GM19328 (cell line): ENCODE measurements around the gene MACROD2.
"Not testable (repeated sequence)": the region's sequence is repeated elsewhere in the genome, so short reads cannot be mapped to it uniquely, and the experiment has no call there.

ENCODE experiments used
- ATAC-seq: cut with Tn5 transposase; IDR thresholded peaks from one replicate; pipeline ENCODE4 v1.9.1; 2021; ENCODE audit warnings: mild to moderate bottlenecking, moderate library complexity; ENCODE audit not compliant: unreplicated experiment

MACROD2 gene

DNA sequence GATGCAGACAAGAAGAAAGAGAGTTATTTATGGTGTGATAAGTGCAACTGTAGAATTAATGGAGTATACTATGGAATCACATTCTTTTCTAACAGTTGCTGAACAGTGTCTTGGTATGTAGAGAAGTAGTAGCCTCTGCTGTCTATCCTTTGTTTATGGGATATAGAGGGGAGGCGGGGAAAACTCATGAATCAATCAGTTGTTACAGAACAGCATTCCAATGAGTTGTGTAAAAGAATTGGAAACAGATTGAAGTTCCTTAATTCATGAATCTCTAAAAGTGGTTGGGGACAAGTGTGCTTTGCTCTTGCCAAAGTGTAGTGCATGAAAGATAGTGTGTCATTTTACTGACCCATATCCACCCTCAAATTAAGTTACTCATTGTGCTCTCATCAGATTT is 264.4 kb downstream of the MACROD2 start:
- ATAC-seq = no peak

DNA sequence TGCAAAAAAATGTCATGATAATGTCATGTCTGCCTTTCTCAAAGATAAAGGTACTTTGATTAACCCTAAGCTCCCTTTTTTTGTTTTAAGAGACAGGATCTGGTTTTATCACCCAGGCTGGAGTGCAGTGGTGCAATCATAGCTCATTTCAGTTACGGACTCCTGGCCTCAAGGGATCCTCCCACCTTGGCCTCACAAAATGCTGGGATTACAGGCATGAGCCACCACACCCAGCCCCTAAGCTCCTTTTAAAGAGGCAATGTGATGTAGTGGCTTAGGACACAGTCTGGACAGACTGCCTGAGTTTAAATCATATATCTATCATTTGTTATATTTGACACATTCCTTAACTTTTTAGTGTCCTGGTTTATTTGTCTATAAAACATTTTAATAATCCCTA is 265.1 kb downstream of the MACROD2 start:
- ATAC-seq = no peak

GRCh38 chr20:14264869-14265268 is 269.6 kb downstream of the MACROD2 start:
- ATAC-seq = no peak

DNA sequence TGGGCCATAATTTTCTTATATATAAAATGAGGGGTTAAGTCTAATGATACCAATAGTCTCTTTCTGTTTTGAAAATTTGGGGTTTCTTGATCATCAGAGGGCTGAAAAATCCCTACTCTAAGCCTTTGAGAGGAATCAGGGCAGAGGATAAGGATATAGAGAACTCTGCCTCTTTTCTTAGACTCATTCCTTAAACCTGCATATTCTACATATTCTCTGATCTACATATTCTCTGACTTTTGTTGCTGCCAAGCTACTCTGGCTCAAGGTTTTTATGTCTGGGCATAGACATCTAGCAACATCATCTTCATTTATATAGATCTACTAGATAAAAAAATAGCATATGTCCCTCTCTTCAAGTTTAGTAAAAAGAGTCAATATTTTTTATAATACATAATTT is 270.9 kb downstream of the MACROD2 start:
- ATAC-seq = no peak

DNA sequence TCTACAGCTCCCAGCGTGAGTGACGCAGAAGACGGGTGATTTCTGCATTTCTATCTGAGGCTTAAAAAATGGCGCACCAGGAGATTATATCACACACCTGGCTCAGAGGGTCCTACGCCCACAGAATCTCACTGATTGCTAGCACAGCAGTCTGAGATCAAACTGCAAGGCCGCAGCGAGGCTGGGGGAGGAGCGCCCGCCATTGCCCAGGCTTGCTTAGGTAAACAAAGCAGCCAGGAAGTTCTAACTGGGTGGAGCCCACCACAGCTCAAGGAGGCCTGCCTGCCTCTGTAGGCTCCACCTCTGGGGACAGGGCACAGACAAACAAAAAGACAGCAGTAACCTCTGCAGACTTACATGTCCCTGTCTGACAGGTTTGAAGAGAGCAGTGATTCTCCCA is 275.4 kb downstream of the MACROD2 start:
- ATAC-seq = not testable (repeated sequence)

- no peak for ATAC-seq
Measured at GRCh38 chr20:14282140-14282539, 286.8 kb downstream of the MACROD2 start.

DNA sequence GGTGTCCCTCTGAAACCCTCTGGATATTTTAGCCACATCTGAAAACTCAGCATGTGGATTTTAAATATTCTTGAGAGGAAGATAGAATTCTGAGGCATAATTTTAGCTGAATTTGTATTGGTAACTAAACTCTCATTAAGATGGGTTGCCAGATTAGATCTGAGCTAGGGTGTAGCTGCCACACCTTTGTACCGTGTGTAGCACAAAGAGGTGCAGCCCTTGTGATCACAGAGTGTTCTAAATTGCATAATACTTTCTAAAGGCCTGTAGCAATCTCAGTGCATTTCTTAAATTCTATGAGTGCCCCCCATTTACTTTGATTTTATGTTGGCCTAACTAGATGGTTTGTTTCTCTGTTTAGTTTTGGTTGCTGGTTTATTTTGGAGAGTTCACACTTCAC is 289.1 kb downstream of the MACROD2 start:
- ATAC-seq = no peak

- ATAC-seq = no peak
Measured at GRCh38 chr20:14288341-14289330, 293.3 kb downstream of the MACROD2 start.

DNA sequence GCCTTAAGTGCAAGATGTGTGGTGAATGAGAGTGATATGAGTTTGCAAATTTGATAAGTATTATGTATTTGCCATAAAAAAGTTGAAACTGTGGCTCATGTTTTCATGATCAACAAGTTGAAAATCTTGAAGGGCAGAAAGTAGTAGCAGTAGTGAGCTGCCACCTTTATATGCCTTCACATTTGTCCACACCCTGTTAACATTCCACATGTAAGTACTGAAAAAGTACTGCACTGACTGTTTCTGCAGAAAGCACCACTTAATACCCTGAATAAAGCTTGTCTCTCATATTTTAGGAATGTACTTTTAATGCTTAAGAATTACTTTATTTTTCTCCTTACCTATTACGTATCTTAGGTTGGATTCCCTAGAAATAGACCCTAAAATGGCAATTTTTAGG is 296.2 kb downstream of the MACROD2 start:
- ATAC-seq = no peak

- ATAC-seq = no peak
Measured at GRCh38 chr20:14295238-14295637, 299.9 kb downstream of the MACROD2 start.

GRCh38 chr20:14295770-14296309 is 300.5 kb downstream of the MACROD2 start:
- no peak for ATAC-seq

GRCh38 chr20:14299831-14300230 is 304.5 kb downstream of the MACROD2 start:
- ATAC-seq = no peak

DNA sequence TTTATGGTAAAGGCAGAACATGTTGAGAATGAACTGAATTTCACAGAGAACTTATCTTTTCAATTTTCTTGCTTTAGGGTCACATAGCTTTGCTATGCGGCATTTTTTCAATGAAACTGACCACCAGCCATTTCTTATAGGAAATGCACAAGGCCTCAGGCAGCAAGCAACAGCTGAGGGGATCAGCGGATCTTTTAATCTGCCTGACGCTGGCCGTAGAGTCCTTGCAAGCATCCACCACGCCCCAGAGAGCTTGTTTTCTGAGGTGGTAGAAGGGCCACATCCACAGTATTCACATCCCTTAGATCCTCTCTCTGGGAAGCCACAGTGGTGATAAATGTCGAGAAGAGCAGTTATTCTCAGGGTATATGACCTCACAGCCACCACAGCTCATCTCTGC is 307.8 kb downstream of the MACROD2 start:
- no peak for ATAC-seq

- no peak for ATAC-seq
Measured at GRCh38 chr20:14303651-14304050, 308.3 kb downstream of the MACROD2 start.

- no peak for ATAC-seq
Measured at GRCh38 chr20:14304472-14304871, 309.2 kb downstream of the MACROD2 start.

- no peak for ATAC-seq
Measured at GRCh38 chr20:14307956-14308355, 312.6 kb downstream of the MACROD2 start.

DNA sequence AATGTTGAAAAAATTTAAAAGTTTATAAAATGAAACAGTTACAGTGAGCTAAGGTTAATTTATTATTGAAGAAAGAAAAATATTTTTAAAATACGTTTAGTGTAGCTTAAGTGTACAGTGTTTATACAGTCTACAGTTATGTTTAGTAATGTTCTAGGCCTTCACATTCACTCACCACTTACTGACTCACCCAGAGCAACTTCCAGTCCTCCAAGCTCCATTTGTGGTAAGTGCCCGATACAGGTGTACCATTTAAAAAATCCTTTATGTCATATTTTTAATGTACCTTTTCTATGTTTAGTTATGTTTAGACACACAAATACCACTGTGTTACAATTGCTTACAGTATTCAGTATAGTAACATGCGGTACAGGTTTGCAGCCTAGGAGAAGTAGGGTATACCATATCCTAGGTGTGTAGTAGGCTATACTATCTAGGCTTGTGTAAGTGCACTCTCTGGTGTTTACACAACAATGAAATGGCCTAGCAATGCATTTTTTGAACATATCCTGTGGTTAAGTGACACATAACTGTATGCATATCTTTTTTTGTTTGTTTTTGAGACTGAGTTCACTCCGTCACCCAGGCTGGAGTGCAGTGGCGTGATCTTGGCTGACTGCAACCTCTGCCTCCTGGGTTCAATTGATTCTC is 315.8 kb downstream of the MACROD2 start:
- ATAC-seq = no peak

DNA sequence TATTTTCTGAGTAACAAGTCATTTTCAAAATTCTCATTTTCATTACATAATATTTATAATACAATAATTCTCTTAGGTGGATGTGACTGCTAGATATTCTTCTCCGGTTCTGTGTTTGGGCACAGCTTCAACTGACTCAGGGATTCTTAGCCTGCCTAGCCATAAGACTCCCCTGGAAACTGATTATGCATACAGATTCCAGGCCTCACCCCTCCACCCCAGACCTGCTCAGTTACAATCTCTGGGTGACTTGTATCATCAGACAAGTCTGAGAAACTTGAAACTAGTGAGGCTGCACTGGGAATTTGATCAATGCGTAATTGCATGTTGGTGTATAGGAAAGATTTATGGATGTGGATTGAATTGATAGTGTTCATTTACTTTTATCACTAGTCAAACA is 316.7 kb downstream of the MACROD2 start:
- ATAC-seq = no peak

DNA sequence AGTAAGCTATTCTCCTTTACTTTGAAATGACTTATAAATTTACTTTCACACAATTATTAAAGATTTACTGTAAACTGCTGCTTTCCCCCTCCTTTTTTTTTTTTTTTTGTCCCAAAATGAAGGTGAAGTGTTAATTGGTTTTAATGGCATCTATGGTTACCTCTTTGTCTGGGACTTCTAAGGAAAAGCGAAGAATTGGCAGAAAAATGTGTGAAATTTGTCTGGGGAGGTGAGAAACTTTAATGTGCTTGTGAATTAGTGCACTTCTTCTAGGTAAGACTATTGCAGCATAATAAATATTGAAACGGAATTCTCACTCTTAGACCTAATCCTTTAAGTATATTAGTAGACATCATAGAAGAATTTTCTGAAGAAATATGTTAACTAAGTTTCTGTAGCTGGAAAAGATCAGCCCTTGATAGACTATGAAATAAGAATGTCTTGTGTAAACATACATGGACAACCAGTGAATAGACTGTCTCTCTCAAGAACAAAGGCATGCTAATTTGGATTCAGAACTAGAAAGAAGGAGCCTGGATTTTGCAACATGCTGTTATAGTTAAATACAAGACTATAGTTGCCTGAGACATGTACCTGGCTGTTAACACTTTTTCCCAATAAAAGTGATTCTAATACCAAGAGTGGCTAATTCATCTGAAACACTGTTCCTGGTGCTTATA is 318.2 kb downstream of the MACROD2 start:
- no peak for ATAC-seq

GRCh38 chr20:14319704-14320103 is 324.4 kb downstream of the MACROD2 start:
- no peak for ATAC-seq

DNA sequence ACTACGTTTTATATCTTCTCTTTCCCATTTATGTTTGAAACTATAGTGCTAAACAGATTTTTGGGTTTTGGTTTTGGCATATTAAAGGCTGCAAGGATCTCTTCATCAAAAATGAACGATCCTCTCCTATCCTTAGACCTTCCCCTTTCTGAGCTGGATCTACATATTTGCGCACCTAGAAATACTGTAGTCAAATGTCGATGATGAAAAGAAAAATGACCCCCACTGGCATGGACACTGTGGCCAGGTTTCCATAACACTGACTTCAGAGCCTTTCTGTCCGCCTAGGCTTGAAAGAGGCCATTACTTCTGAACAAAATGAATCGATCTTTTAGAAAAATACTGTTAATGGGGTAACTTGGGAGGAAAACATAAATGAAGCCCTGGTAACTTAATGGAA is 336.3 kb downstream of the MACROD2 start:
- no peak for ATAC-seq
